Pancreas (tissue), 10 donors: Measurements from ENCODE around the gene C10orf67. TPM values are rescaled to one million over a fixed set of nuclear protein-coding genes. Genes with fewer than 3 reads are reported as not detected.
A peak's percentile ranks its signal among the peaks of the same experiment; 100 is the strongest.

Experiments used
- ATAC-seq, 4 donors: fragments of 200-7000 bp; cut with Tn5 transposase; one replicate each; pipeline versions ENCODE4 v1.8.0 to v1.9.1; 2020; ENCODE audit warnings: mild to moderate bottlenecking in 4 of 4, moderate library complexity in 4 of 4
- DNase-seq, 6 donors: peaks; one replicate each; pipeline ENCODE4 v3.0.0-alpha.2; 2020
- FAIRE-seq: peaks from 2 replicates; lab custom pipeline; 2012; peaks lifted over from hg19 to GRCh38; lab: Jason Lieb, UNC
- H3K27ac ChIP-seq, 4 donors: fragments of 200-600 bp; sonication (generic); 1 replicate in 3 of 4; 2 replicates in 1 of 4; pipeline versions ENCODE4 v1.5.0 to v1.8.0; 2020
- H3K27me3 ChIP-seq, 4 donors: fragments of 200-600 bp; one replicate each; pipeline ENCODE4 v1.8.0; 2021
- H3K36me3 ChIP-seq, 3 donors: fragments of 200-600 bp; sonication (generic) in 1 of 3; one replicate each; pipeline versions ENCODE4 v1.5.0 to v1.8.0; 2020 to 2021
- H3K4me1 ChIP-seq, 3 donors: fragments of 200-600 bp; one replicate each; pipeline ENCODE4 v1.8.0; 2021
- H3K4me3 ChIP-seq, 4 donors: fragments of 200-600 bp; sonication (generic) in 2 of 4; one replicate each; pipeline versions ENCODE4 v1.5.0 to v1.8.0; 2020 to 2021
- H3K9me3 ChIP-seq, 4 donors: fragments of 200-600 bp; one replicate each; pipeline ENCODE4 v1.8.0; 2021
- WGBS, 2 donors: extraction: QIAGEN DNeasy Blood & Tissue Kit; methylation state at CpG; one replicate each; pipeline ENCODE4 v1.1.7; 2013; 5-methylcytosine and 5-hydroxymethylcytosine counted together
- intact Hi-C, 3 donors: fragments of 100-400 bp; cut with DNase I; formaldehyde crosslinking; loops; one replicate each; pipeline versions ENCODE4 v1.11.1 to v1.14.2; 2022
- polyA plus RNA-seq, 2 donors: library from polyadenylated mRNA; stranded (reverse); fragments of 200-250 nt; gene quantifications; one replicate each; pipeline ENCODE4 v1.2.3, GENCODE V29; 2013
- total RNA-seq, 6 donors: library from RNA; stranded (reverse); fragmentation: NEBNext Ultra II Directional in 4 of 6; extraction: Animal tissue kit (Norgen Biotek cat#: 25700) in 4 of 6; gene quantifications; one replicate each; pipeline versions ENCODE4 v1.2.1 to v1.2.4, GENCODE V29; 2021 to 2023
- TF ChIP-seq, protein P1 (sequence below), 4 donors: fragments of 200-600 bp; sonication (generic) in 3 of 4; IDR thresholded peaks; one replicate each; pipeline versions ENCODE4 v1.5.0 to v1.8.0; 2021; ENCODE audit warnings: antibody characterized with exemption in 4 of 4
- donor health status: healthy with polysubstance abuse.
- donor health status: DM: no; HTN: no; CAD: no; lungs with moderate emphysema.
- donor health status: DM: no; HTN: no; CAD: no.
- donor health status: control.
- donor health status: control.
- donor health status: Bipolar disorder and iron deficiency.
- donor health status: DM: yes; HTN: yes; CAD: no.
- donor health status: DM: no; HTN: no; CAD: no.
- donor health status: DM: no; HTN: no; CAD: no.
- donor health status: DM: yes; HTN: yes; CAD: no.

C10orf67 gene
- total and polyA plus RNA-seq, 8 donors: 0.02 to 0.16 (median 0.08) TPM; not detected in 3

DNA sequence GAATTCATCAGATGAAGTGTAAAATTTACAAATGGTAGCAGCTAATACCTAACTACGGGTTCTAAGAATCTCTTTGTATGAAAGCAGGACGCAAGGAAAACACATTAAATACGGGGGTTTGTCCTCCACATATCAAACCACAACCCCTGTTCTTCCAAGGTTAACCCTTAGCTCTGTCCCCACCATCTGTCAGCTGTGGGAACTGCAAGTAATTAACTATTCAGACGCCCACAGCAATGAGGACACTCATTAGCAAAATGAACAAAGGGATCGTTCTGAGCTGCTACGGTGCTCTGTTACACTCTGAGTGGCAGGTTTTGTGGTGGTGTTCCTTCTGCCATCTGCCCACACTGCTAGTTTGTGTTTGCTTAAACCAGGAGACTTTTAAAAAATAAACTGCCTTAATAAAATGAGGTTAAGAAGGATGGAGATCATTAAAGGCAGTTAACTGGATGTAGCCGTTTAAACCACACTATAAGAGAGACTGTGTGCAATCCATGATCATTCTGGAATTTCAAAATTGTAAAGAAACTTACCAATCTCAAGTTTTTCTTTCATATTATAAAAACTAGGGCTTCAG is 51.4 kb downstream of the C10orf67 start:
- H3K9me3 ChIP-seq: no peaks in the 10 kb centered on the region
- ATAC-seq (peak; percentile 83 to 90 (median 84)), FAIRE-seq (no peak), DNase-seq (peak in 2 of 6 donors; percentile 52 to 66)
- no peaks in the 10 kb centered on the region for H3K27me3 ChIP-seq
- H3K4me3 ChIP-seq: no peak overlapping the region
- H3K4me1 ChIP-seq: peaks cover 0 to 7% (median 0%) of the 10 kb centered on the region in 3 donors
- intact Hi-C loops: loop anchor here in 2 of 3 donors (5.0 to 10.0 kb wide), 2 partner anchors 128 to 136 kb away; no protein-coding TSS in a partner anchor
- TF ChIP-seq, protein P1, sequence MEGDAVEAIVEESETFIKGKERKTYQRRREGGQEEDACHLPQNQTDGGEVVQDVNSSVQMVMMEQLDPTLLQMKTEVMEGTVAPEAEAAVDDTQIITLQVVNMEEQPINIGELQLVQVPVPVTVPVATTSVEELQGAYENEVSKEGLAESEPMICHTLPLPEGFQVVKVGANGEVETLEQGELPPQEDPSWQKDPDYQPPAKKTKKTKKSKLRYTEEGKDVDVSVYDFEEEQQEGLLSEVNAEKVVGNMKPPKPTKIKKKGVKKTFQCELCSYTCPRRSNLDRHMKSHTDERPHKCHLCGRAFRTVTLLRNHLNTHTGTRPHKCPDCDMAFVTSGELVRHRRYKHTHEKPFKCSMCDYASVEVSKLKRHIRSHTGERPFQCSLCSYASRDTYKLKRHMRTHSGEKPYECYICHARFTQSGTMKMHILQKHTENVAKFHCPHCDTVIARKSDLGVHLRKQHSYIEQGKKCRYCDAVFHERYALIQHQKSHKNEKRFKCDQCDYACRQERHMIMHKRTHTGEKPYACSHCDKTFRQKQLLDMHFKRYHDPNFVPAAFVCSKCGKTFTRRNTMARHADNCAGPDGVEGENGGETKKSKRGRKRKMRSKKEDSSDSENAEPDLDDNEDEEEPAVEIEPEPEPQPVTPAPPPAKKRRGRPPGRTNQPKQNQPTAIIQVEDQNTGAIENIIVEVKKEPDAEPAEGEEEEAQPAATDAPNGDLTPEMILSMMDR (IDR thresholded peaks at IDR 0.05): peak in 2 of 4 donors; percentile 47 to 48
- 5 to 6% methylated on average over 7 of the region's 7 CpGs for WGBS, 2 donors
- no peaks in the 10 kb centered on the region for H3K36me3 ChIP-seq
- no peak overlapping the region for H3K27ac ChIP-seq

- H3K27me3 ChIP-seq: no peaks in the 10 kb centered on the region
- intact Hi-C loops: loop anchor here in 2 of 3 donors (5.0 to 10.0 kb wide), 2 partner anchors 127 to 134 kb away; no protein-coding TSS in a partner anchor
- DNase-seq (peak; percentile 29 to 63 (median 52)), FAIRE-seq (no peak), ATAC-seq (peak; percentile 87 to 95 (median 94))
- TF ChIP-seq, protein P1 (IDR thresholded peaks at IDR 0.05): peak in 1 of 4 donors; percentile 10
- H3K4me3 ChIP-seq: no peak overlapping the region
- H3K36me3 ChIP-seq: no peaks in the 10 kb centered on the region
- peaks cover 0 to 7% (median 0%) of the 10 kb centered on the region in 3 donors for H3K4me1 ChIP-seq
- WGBS, 2 donors: 26 to 27% methylated on average over 13 of the region's 13 CpGs
- no peaks in the 10 kb centered on the region for H3K9me3 ChIP-seq
- no peak overlapping the region for H3K27ac ChIP-seq
Measured at GRCh38 chr10:23291551-23292334, 52.9 kb downstream of the C10orf67 start.

- H3K4me1 ChIP-seq: peaks cover 0 to 13% (median 6%) of the 10 kb centered on the region in 3 donors
- no peaks in the 10 kb centered on the region for H3K27me3 ChIP-seq
- TF ChIP-seq, protein P1 (IDR thresholded peaks at IDR 0.05): no peak
- peak overlapping the region in 1 of 4 donors; percentile 58 for H3K27ac ChIP-seq
- H3K9me3 ChIP-seq: no peaks in the 10 kb centered on the region
- peak; percentile 19 to 69 (median 59) for ATAC-seq
- H3K4me3 ChIP-seq: no peak overlapping the region
- DNase-seq: no peak
- intact Hi-C loops: no loop called here
- 26 to 32% methylated on average over 2 of the region's 2 CpGs for WGBS, 2 donors
- FAIRE-seq: no peak
- no peaks in the 10 kb centered on the region for H3K36me3 ChIP-seq
Measured at GRCh38 chr10:23284674-23285335, 59.8 kb downstream of the C10orf67 start.

DNA sequence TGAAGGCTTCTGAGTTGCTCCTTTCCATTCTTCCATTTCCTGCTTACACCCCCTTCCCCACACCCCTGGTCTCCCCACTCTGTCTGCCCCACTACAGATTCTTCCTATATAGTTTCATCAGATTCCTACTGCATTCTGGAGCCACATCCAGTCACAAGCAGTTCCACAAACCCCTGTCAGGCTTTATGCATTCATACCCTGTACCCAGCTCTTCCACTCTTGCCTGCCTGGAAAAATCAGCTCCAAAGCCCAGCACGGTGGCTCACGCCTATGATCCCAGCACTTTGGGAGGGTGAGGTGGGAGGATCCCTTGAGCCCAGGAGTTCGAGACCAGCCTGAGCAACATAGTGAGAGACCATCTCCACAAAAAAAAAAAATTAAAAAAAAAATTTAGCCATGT is 60.4 kb downstream of the C10orf67 start:
- intact Hi-C loops: no loop called here
- Histone ChIP-seq H3K36me3 (no peaks in the 10 kb centered on the region), H3K4me1 (peaks cover 0 to 13% (median 6%) of the 10 kb centered on the region in 3 donors), H3K27me3 (no peaks in the 10 kb centered on the region), H3K9me3 (no peaks in the 10 kb centered on the region), H3K27ac (peak overlapping the region in 1 of 4 donors; percentile 58), H3K4me3 (no peak overlapping the region)
- DNase-seq: no peak
- WGBS, 2 donors: 58 to 63% methylated on average over 3 of the region's 3 CpGs
- no peak for FAIRE-seq
- peak; percentile 38 to 68 (median 62) for ATAC-seq
- TF ChIP-seq, protein P1 (IDR thresholded peaks at IDR 0.05): no peak
